Measurements from ENCODE around the gene P4HB. TPM values are rescaled to one million over a fixed set of nuclear protein-coding genes. Genes with fewer than 3 reads are reported as not detected.

P4HB gene
- total RNA-seq, 3 donors from 2014 or later, result 374 to 475 (median 466) TPM

GRCh38 chr17:81885869-81886548 lies 25.7 kb upstream of the P4HB start:
- DNase-seq (ENCODE audit: low spot score in 2 of 2), result no peak
- H3K27me3 ChIP-seq, result no peaks in the 10 kb centered on the region
- intact Hi-C loops (cut with DNase I; ENCODE audit: low total_unique reads), result no loop called here
- H3K4me1 ChIP-seq, result peaks cover 4 to 7% of the 10 kb centered on the region in 2 donors
- H3K4me3 ChIP-seq, result no peak overlapping the region
- H3K36me3 ChIP-seq, result no peaks in the 10 kb centered on the region
- no peaks in the 10 kb centered on the region for H3K9me3 ChIP-seq
- TF ChIP-seq POLR2A (IDR thresholded peaks at IDR 0.05) (no peak), POLR2AphosphoS5 (IDR thresholded peaks at IDR 0.05) (no peak), CTCF (IDR thresholded peaks at IDR 0.05) (no peak)
- H3K27ac ChIP-seq, result peak overlapping the region in 1 of 2 donors; percentile 11

GRCh38 chr17:81885454-81885853 lies 25.1 kb upstream of the P4HB start:
- no peak for TF ChIP-seq POLR2AphosphoS5 (IDR thresholded peaks at IDR 0.05)
- no peak for TF ChIP-seq POLR2A (IDR thresholded peaks at IDR 0.05)
- TF ChIP-seq CTCF (IDR thresholded peaks at IDR 0.05), result no peak
- Histone ChIP-seq H3K4me1 (peaks cover 2 to 6% of the 10 kb centered on the region in 2 donors), H3K27me3 (no peaks in the 10 kb centered on the region), H3K27ac (peak overlapping the region in 1 of 2 donors; percentile 11), H3K4me3 (no peak overlapping the region), H3K36me3 (no peaks in the 10 kb centered on the region), H3K9me3 (no peaks in the 10 kb centered on the region)
- DNase-seq (ENCODE audit: low spot score in 2 of 2), result no peak
- intact Hi-C loops (cut with DNase I; ENCODE audit: low total_unique reads), result no loop called here

DNA sequence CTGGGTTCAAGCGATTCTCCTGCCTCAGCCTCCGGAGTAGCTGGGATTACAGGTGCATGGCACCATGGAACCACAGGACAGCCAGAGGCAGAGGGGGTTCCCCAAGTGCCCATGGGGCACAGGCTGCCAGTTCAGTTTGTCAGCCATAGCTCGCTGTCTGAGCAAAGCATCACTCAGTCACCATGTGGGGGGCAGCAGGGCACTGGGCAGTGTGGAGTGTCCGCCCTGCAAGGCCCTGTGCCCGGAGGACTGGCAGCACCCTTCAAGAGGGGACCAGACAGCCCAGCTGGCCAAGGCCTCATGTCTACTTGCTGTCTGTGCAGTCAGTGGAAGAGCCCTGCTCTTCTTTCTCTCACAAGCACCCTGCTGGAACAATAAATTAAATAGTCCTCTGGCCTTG lies 24.6 kb upstream of the P4HB start:
- no peak for TF ChIP-seq CTCF (IDR thresholded peaks at IDR 0.05)
- no peak for TF ChIP-seq POLR2AphosphoS5 (IDR thresholded peaks at IDR 0.05)
- no peak for TF ChIP-seq POLR2A (IDR thresholded peaks at IDR 0.05)
- no peaks in the 10 kb centered on the region for H3K27me3 ChIP-seq
- no peak overlapping the region for H3K4me3 ChIP-seq
- intact Hi-C loops (cut with DNase I; ENCODE audit: low total_unique reads), result no loop called here
- H3K36me3 ChIP-seq, result no peaks in the 10 kb centered on the region
- peaks cover 0 to 2% of the 10 kb centered on the region in 2 donors for H3K4me1 ChIP-seq
- DNase-seq (ENCODE audit: low spot score in 2 of 2), result no peak
- H3K9me3 ChIP-seq, result no peaks in the 10 kb centered on the region
- peak overlapping the region; percentile 22 to 52 for H3K27ac ChIP-seq

DNA sequence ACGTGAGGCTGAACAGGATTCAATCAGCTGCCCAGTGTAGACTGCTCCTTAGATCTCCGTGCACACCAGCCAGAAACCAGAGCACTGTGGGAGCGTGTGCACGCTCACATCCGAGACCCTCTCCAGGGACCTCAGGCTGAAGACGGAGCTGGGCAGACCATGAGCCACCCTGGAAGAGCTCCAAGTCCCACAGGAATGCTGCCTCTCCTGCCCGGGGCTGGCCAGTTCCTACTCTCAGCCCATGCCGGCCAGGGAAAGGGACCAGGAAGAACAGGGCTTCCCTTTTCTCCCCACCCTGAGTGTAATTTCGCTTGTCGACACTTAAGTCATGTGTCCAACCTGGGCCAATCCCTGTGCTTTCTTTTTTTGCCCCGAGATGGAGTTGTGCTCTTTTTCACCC lies 24.2 kb upstream of the P4HB start:
- no peaks in the 10 kb centered on the region for H3K4me1 ChIP-seq
- intact Hi-C loops (cut with DNase I; ENCODE audit: low total_unique reads), result no loop called here
- no peak for TF ChIP-seq POLR2A (IDR thresholded peaks at IDR 0.05)
- no peak for TF ChIP-seq POLR2AphosphoS5 (IDR thresholded peaks at IDR 0.05)
- TF ChIP-seq CTCF (IDR thresholded peaks at IDR 0.05), result no peak
- no peak for DNase-seq (ENCODE audit: low spot score in 2 of 2)
- no peaks in the 10 kb centered on the region for H3K9me3 ChIP-seq
- H3K27ac ChIP-seq, result peak overlapping the region; percentile 22 to 52
- H3K27me3 ChIP-seq, result no peaks in the 10 kb centered on the region
- no peak overlapping the region for H3K4me3 ChIP-seq
- no peaks in the 10 kb centered on the region for H3K36me3 ChIP-seq

DNA sequence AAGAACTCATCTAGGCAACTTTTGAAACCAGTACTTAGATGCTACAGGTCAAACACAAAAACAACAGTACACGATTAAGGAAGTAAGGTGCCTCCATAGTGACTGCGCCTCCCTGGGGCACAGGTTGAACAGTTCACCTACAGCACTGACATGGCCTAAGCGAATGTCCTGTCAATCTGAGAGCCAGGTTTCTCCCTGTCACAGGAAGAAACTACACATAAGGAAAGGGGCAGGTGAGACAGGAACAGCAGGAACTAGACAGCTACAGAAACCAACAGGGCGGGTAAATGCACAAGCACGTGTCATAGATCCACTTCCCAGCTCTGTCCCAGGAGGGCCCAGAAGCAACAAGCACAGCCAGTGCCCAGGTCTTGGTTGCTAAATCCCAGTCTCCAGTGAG lies 18.8 kb upstream of the P4HB start:
- Histone ChIP-seq H3K9me3 (no peaks in the 10 kb centered on the region), H3K4me3 (no peak overlapping the region), H3K27ac (no peak overlapping the region), H3K27me3 (no peaks in the 10 kb centered on the region), H3K4me1 (no peaks in the 10 kb centered on the region), H3K36me3 (no peaks in the 10 kb centered on the region)
- TF ChIP-seq CTCF (IDR thresholded peaks at IDR 0.05), result no peak
- no peak for TF ChIP-seq POLR2AphosphoS5 (IDR thresholded peaks at IDR 0.05)
- intact Hi-C loops (cut with DNase I; ENCODE audit: low total_unique reads), result loop anchor here (2.0 kb wide), 1 partner anchor 14 kb away; no protein-coding TSS in a partner anchor
- DNase-seq (ENCODE audit: low spot score in 2 of 2), result no peak

All from breast epithelium (tissue), 4 donors.